IPS-20b (cell line): ENCODE data around the gene CCDC91.

ENCODE experiments used
- H3K27ac ChIP-seq: one replicate; pipeline ENCODE4 v1.5.1; 2013; ENCODE audit warnings: low read length
- H3K27me3 ChIP-seq: 2 replicates; pipeline ENCODE4 v1.6.1; 2013; ENCODE audit warnings: mild to moderate bottlenecking, low read length, inconsistent platforms; ENCODE audit not compliant: insufficient read depth
- H3K36me3 ChIP-seq: 2 replicates; pipeline ENCODE4 v1.6.1; 2013; ENCODE audit warnings: low read depth, mild to moderate bottlenecking, inconsistent platforms, low read length, moderate library complexity; ENCODE audit not compliant: insufficient read depth
- H3K4me1 ChIP-seq: 2 replicates; pipeline ENCODE4 v1.6.1; 2013; ENCODE audit warnings: mild to moderate bottlenecking, control low read depth, inconsistent platforms, low read length, moderate library complexity; ENCODE audit not compliant: insufficient read depth
- H3K4me3 ChIP-seq: 2 replicates; pipeline ENCODE4 v1.5.1; 2013; ENCODE audit warnings: mild to moderate bottlenecking, low read length, inconsistent platforms
- H3K9ac ChIP-seq: 2 replicates; pipeline ENCODE4 v1.6.1; 2013; ENCODE audit warnings: low read depth, mild to moderate bottlenecking, inconsistent platforms, low read length, moderate library complexity
- H3K9me3 ChIP-seq: 2 replicates; pipeline ENCODE4 v1.6.1; 2013; ENCODE audit warnings: mild to moderate bottlenecking, low read depth, low read length, inconsistent platforms; ENCODE audit not compliant: insufficient read depth

The CCDC91 gene

DNA sequence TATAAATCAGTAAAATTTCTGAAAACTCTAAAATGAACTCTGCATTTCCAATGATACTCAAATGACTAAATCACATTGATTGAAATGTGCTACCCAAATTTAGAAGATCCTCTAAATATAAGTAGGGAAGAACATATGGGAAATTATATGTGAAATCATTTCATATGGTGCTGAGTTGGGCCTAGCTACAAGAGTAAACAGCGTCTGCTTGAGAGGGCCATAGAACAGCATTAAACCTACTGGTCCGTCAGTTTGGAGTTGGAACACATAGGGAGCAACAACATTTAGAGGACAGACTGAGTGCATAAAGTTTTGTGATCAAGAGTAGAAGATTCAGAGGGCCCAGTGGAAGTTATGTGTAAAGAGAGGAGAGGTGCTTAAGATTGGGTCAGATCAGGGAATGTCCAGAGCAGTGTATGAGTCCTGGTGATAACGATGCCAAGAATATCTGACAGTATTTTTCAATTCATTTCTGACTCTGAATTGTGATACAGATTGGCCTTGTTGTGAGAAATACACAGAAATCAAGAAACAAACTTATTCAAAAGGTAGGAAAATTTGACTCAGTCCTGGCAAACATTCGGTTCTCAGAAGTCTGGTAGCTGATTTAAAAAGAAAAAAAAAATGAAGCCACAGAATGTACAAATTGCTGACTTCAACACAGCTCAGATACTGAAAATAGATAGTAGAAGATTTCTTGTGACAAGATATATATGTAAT is 362.2 kb downstream of the CCDC91 start:
- Histone ChIP-seq H3K4me3 (no peak overlapping the region), H3K9ac (no peak overlapping the region), H3K4me1 (peaks cover 18% of the 10 kb centered on the region), H3K27me3 (no peaks in the 10 kb centered on the region), H3K36me3 (no peaks in the 10 kb centered on the region), H3K9me3 (no peaks in the 10 kb centered on the region), H3K27ac (no peak overlapping the region)

DNA sequence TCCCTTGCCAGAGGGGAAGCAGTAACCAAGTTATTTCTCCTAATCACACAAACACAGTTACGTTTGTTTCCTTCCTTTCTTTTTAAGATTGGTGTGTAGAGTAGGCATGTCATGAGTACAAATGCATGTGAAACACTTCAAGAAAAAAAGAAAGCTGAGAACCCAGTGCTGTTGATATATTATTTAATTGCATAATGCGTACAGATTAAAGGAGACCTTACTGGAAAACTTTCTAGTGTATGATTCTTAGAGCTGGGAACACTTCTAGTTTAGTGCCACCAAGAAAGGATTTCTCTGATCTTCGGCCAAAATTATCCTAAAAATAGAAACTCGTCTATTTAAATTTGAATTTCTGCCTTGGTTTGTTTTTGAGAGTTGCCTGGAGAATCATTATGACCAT is 365.5 kb downstream of the CCDC91 start:
- peaks cover 13% of the 10 kb centered on the region for H3K4me1 ChIP-seq
- no peaks in the 10 kb centered on the region for H3K27me3 ChIP-seq
- no peak overlapping the region for H3K27ac ChIP-seq
- no peaks in the 10 kb centered on the region for H3K36me3 ChIP-seq
- H3K9ac ChIP-seq, result no peak overlapping the region
- H3K9me3 ChIP-seq, result no peaks in the 10 kb centered on the region
- H3K4me3 ChIP-seq, result no peak overlapping the region

DNA sequence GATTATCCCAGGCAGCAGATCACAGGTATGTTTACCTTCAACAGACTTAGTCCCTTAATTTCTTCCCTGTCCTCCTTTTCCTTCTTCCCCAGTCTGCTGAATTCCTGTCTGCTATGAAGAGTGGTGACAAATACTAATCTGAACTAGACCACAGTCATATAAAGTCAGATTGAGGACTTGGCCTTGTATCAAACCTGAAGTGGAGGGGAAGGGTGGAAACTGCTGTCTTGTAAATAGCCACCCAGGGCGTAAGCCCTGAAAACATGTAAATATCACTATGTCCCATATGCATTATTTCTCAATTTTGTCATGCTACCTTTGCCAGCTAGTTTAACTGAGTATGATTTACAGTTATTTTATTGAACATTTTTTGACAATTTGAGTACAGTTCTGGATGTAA is 368.0 kb downstream of the CCDC91 start:
- H3K9me3 ChIP-seq, result no peaks in the 10 kb centered on the region
- H3K27ac ChIP-seq, result no peak overlapping the region
- no peaks in the 10 kb centered on the region for H3K36me3 ChIP-seq
- H3K9ac ChIP-seq, result no peak overlapping the region
- H3K27me3 ChIP-seq, result no peaks in the 10 kb centered on the region
- H3K4me3 ChIP-seq, result no peak overlapping the region
- peaks cover 8% of the 10 kb centered on the region; the same call in 1 of the 2 replicates for H3K4me1 ChIP-seq

DNA sequence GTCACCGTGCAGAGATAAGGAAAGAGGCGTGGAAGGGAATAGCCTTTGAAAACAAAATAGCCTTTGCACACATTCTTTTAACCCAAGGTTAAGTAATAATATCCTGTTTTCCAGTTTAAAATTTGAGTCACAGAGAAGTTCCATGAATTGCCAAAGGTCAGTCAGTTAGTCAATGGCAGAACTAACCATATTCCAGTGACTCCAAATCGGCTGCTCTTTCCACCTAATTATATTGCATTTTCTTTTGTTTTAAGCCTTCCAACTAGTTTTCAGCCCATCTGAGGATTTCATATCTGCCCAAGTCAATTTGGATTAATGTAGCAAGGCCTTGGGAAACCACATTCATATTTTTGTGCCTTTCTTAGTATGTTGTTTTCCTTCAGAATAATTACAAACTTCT is 373.0 kb downstream of the CCDC91 start:
- no peaks in the 10 kb centered on the region for H3K4me1 ChIP-seq
- H3K4me3 ChIP-seq, result no peak overlapping the region
- no peaks in the 10 kb centered on the region for H3K9me3 ChIP-seq
- no peaks in the 10 kb centered on the region for H3K27me3 ChIP-seq
- H3K27ac ChIP-seq, result no peak overlapping the region
- no peaks in the 10 kb centered on the region for H3K36me3 ChIP-seq
- no peak overlapping the region for H3K9ac ChIP-seq

DNA sequence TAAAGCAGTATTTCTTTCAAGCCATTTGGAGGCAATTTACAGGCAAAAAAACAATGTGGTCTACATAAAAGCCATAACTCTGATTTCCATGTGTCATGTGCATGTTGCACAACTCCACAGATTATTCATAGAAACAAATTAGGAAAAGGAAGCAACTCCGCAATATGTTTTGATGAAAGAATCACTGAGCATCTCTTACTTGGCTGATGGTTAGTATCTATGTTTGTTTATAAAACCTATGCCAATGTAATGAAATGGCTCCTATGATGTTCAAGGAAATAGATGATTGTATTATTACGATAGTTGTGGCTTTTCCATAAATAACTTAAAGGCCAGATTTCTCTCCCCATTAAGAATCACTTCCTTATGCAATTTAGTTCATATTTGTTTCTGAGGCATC is 373.7 kb downstream of the CCDC91 start:
- Histone ChIP-seq H3K9me3 (no peaks in the 10 kb centered on the region), H3K9ac (no peak overlapping the region), H3K36me3 (no peaks in the 10 kb centered on the region), H3K27ac (no peak overlapping the region), H3K4me3 (no peak overlapping the region), H3K4me1 (no peaks in the 10 kb centered on the region), H3K27me3 (no peaks in the 10 kb centered on the region)

DNA sequence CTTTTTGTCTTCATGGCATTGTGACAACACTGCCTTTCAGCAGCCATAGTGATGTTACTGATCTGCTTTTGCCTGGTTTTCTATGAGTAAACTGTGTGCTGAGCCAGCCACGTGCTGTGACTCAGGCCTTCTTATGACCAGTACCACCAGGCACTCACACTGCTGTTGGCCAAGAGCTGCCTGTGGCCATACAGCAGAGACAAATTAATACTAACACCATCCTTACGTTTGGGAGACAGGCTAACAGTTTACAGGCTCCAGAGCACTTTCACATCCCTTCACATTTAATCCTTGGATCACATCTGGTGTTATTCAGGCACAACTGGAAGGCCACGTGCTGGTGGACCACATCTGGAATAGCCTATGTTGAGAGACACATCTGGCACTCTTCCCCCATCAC is 377.9 kb downstream of the CCDC91 start:
- no peaks in the 10 kb centered on the region for H3K36me3 ChIP-seq
- H3K4me1 ChIP-seq, result no peaks in the 10 kb centered on the region
- H3K27me3 ChIP-seq, result no peaks in the 10 kb centered on the region
- H3K4me3 ChIP-seq, result no peak overlapping the region
- H3K27ac ChIP-seq, result no peak overlapping the region
- H3K9me3 ChIP-seq, result no peaks in the 10 kb centered on the region
- H3K9ac ChIP-seq, result no peak overlapping the region

DNA sequence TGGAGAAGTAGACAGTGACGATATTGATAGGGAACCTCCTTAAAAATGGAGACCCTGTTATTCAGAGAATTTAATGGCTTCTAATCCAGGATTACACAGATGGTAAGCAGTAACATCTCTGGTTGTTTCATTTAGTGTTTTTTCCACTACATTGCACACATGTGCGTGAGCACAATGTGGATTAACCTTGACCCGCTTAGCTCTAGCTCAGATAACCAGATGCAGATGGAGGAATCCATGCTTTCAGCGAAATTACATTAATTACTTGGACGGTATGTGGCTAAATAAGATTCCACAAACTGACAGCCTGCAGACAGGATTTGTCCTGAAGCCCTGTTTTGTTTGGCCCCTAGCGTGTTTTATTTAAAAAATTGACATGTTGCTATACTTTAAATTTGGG is 378.4 kb downstream of the CCDC91 start:
- H3K36me3 ChIP-seq, result no peaks in the 10 kb centered on the region
- H3K9ac ChIP-seq, result no peak overlapping the region
- H3K27ac ChIP-seq, result no peak overlapping the region
- H3K27me3 ChIP-seq, result no peaks in the 10 kb centered on the region
- H3K4me3 ChIP-seq, result no peak overlapping the region
- H3K9me3 ChIP-seq, result no peaks in the 10 kb centered on the region
- no peaks in the 10 kb centered on the region for H3K4me1 ChIP-seq

DNA sequence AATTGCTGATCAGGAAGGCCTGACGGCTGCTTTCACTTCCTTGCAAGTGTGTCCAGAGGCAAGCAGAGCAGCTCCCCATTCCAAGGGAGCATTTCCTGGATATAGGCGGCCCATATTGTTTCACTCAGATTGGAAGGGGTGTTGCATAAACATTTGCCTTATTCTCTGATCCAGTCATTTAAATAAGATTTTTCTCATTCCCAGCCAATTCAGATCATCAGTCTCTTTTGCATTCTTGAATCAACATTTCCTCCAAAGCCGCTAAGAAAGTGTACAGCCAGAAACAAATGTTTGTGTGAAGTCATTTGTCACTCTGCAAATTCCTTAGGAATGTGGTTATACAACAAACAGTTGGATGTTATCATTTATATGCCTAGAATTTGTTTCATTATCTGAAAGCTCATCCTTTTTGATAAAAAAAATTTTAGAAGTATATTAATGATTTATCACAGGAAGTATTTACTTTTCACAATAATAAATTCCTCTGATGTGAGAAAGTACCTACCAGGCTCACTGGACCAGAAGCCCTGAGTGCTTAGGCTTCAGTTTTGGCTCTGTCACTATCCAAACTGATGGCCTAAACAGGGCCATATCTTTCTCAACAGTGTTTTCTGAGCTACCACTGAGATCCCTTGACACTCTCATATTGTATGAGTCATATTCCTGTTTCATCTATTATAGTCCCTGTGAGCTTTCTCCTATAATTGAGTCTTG is 379.6 kb downstream of the CCDC91 start:
- Histone ChIP-seq H3K36me3 (no peaks in the 10 kb centered on the region), H3K9me3 (no peaks in the 10 kb centered on the region), H3K4me1 (no peaks in the 10 kb centered on the region), H3K27me3 (no peaks in the 10 kb centered on the region), H3K27ac (no peak overlapping the region), H3K4me3 (no peak overlapping the region), H3K9ac (no peak overlapping the region)

DNA sequence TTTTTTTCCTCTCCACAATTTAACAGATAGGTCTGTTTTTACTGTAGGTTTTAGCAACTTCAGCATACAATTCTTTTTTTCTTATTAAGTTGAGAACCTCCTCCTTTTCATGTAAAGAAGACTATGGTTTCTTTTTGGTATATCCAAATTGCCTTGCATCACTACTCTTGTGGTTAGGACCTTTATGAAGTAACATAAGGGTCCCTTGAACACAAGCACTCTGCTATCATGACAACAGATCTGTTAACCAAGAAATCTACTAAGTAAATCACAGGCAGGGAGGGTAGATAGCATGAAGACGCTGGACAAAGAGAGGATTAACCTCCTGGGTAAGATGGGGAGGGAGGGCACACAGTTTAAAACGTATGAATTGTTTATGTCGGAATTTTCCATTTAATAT is 380.6 kb downstream of the CCDC91 start:
- Histone ChIP-seq H3K36me3 (no peaks in the 10 kb centered on the region), H3K4me3 (no peak overlapping the region), H3K9me3 (no peaks in the 10 kb centered on the region), H3K27me3 (no peaks in the 10 kb centered on the region), H3K9ac (no peak overlapping the region), H3K27ac (no peak overlapping the region), H3K4me1 (no peaks in the 10 kb centered on the region)

DNA sequence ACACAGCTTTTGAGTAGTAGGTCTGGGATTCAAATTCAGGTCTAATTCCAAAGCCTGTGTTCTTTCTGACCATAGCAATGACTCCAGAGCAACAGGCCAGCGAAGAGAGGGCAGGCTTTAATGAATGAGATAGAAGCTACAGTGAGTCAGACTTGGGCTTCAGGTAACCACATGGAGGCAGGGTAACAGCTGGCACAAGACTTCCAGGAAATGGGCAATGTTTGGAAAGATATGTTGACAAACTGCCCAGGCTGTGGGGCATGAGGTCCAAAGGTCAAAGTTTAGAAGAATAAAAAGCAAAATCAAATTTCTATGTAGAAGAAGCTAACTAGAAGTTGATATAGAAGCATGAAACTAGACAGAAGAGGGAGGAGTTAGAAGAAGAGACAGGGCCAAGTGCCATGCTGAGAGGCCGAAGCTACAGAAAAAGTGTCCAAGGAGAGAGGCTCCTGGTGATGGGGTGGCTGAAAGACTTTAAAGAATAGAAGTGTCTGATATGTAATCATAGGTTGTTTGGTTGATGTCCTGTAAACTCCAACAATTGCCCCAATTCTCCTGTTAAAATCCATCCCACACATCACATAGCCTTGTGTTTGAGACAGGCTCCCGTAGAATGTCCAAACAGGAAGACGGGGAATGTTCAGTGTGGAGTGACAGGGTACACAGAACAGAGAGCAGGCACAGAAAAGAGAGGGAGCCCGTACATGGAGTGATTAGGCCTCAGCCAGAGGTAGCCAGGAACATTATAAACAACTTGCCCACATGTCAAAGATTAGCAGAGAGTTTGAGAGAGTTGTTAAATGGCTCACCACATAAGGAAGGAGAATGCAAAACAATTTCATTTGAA is 384.7 kb downstream of the CCDC91 start:
- Histone ChIP-seq H3K27me3 (no peaks in the 10 kb centered on the region), H3K9ac (no peak overlapping the region), H3K9me3 (no peaks in the 10 kb centered on the region), H3K36me3 (no peaks in the 10 kb centered on the region), H3K4me3 (no peak overlapping the region), H3K27ac (no peak overlapping the region), H3K4me1 (no peaks in the 10 kb centered on the region)

DNA sequence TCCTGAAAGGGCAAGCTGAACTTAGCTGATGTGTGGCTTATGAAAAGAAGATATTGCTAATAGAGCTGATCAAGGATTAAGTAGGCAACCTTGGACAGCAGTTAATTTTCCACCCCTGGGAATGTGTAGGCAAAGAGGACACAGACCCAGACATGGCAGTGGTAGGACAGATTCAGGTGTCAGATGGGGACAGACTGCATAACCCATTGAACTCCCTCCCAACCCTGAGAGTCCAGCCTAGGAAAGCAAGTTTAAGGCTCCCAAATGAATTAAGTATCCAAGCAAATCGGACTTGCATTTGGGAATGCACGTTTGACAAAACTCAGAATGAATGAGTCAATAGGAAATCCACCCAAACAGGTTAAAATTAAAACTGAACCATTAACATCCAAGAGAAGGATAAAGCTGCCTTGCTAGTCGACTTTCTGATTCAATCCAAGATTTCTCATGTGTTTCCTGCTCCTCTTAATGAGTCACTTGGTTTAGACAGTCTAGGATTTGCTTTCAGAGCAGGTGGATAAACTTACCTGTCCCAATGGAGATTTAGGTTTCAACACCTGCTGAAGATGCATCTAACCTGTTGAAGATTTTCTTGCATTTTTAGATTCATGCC is 385.4 kb downstream of the CCDC91 start:
- Histone ChIP-seq H3K27me3 (no peaks in the 10 kb centered on the region), H3K9me3 (no peaks in the 10 kb centered on the region)

More for the DNA sequence above, 385.4 kb downstream of the CCDC91 start:
- H3K4me3 ChIP-seq, result no peak overlapping the region
- H3K27ac ChIP-seq, result no peak overlapping the region
- no peak overlapping the region for H3K9ac ChIP-seq
- H3K36me3 ChIP-seq, result no peaks in the 10 kb centered on the region
- H3K4me1 ChIP-seq, result no peaks in the 10 kb centered on the region
